ENCODE measurements around the gene CD1C. TPM values are rescaled to one million over a fixed set of nuclear protein-coding genes. Genes with fewer than 3 reads are reported as not detected.
A peak's percentile ranks its signal among the peaks of the same experiment; 100 is the strongest.

The CD1C gene
- polyA plus RNA-seq, 1 of the 3 experiments (the other 2 are of a cell fraction): not detected

GRCh38 chr1:158328426-158328825 lies 38.7 kb downstream of the CD1C start:
- H3K27ac ChIP-seq (ENCODE audit: low read depth in 2 of 2, low read length in 1 of 2): no peak overlapping the region
- CTCF ChIA-PET: no interaction called here
- H3K4me1 ChIP-seq (ENCODE audit: control insufficient read depth in 1 of 2, insufficient read depth in 2 of 2, low read depth in 1 of 2, low read length in 1 of 2): no peaks in the 10 kb centered on the region
- no peaks in the 10 kb centered on the region for H3K9me2 ChIP-seq
- no peaks in the 10 kb centered on the region for H3K36me3 ChIP-seq (replicated peaks in 1 of 2; ENCODE audit: control insufficient read depth in 1 of 2, insufficient read depth in 2 of 2, low read length in 1 of 2)
- H3K9ac ChIP-seq: no peak overlapping the region
- no peak for DNase-seq
- H3K4me3 ChIP-seq (ENCODE audit: low read depth in 2 of 2, low read length in 1 of 2): no peak overlapping the region
- H2AFZ ChIP-seq (ENCODE audit: low read depth): no peak overlapping the region
- peaks cover 12% of the 10 kb centered on the region for H3K27me3 ChIP-seq (ENCODE audit: insufficient read depth)
- no peaks in the 10 kb centered on the region for H3K9me3 ChIP-seq
- H3F3A ChIP-seq (replicated peaks; ENCODE audit: insufficient read depth): no peaks in the 10 kb centered on the region
- no peaks in the 10 kb centered on the region for H4K20me1 ChIP-seq (ENCODE audit: insufficient read depth)
- H3K79me2 ChIP-seq (ENCODE audit: insufficient read depth): no peaks in the 10 kb centered on the region
- TF ChIP-seq NFIC (IDR thresholded peaks at IDR 0.05; ENCODE audit: borderline replicate concordance) (no peak), GATA2 (CRISPR knock-in tag; IDR thresholded peaks at IDR 0.05) (no peak), YY1 (IDR thresholded peaks at IDR 0.05; ENCODE audit: low read depth) (no peak), MAX (IDR thresholded peaks at IDR 0.05; ENCODE audit: low read depth) (no peak), FOSL2 (IDR thresholded peaks at IDR 0.05; ENCODE audit: borderline replicate concordance, low read depth) (no peak), IRF3 (IDR thresholded peaks at IDR 0.05; ENCODE audit: low read depth, low read length) (no peak)
- POLR2A ChIA-PET: no interaction called here
- H3K4me2 ChIP-seq: no peak overlapping the region
- WGBS (ENCODE audit: low lambda C conversion rate): 15% methylated on average over 3 of the region's 3 CpGs

- Histone ChIP-seq H3K4me2 (no peak overlapping the region), H3K36me3 (replicated peaks in 1 of 2; ENCODE audit: control insufficient read depth in 1 of 2, insufficient read depth in 2 of 2, low read length in 1 of 2) (no peaks in the 10 kb centered on the region), H4K20me1 (ENCODE audit: insufficient read depth) (no peaks in the 10 kb centered on the region), H3K79me2 (ENCODE audit: insufficient read depth) (no peaks in the 10 kb centered on the region), H2AFZ (ENCODE audit: low read depth) (no peak overlapping the region), H3K9ac (no peak overlapping the region), H3K4me1 (ENCODE audit: control insufficient read depth in 1 of 2, insufficient read depth in 2 of 2, low read depth in 1 of 2, low read length in 1 of 2) (no peaks in the 10 kb centered on the region), H3K4me3 (ENCODE audit: low read depth in 2 of 2, low read length in 1 of 2) (no peak overlapping the region), H3F3A (replicated peaks; ENCODE audit: insufficient read depth) (no peaks in the 10 kb centered on the region), H3K27ac (ENCODE audit: low read depth in 2 of 2, low read length in 1 of 2) (no peak overlapping the region), H3K27me3 (ENCODE audit: insufficient read depth) (peaks cover 12% of the 10 kb centered on the region), H3K9me2 (no peaks in the 10 kb centered on the region), H3K9me3 (no peaks in the 10 kb centered on the region)
- 0% methylated on average over 6 of the region's 7 CpGs for WGBS (ENCODE audit: low lambda C conversion rate)
- ChIA-PET CTCF (interaction anchor here (1.2 kb wide), 1 partner anchor 743 kb away, joined by 3 read pairs; no protein-coding TSS in a partner anchor), POLR2A (no interaction called here)
- DNase-seq: no peak
- no peak for TF ChIP-seq POLR2AphosphoS5 (IDR thresholded peaks at IDR 0.05; ENCODE audit: low read depth, low read length)
Observed at GRCh38 chr1:158329300-158329699, 39.6 kb downstream of the CD1C start.

GRCh38 chr1:158329733-158330132 lies 40.0 kb downstream of the CD1C start:
- WGBS (ENCODE audit: low lambda C conversion rate): 0% methylated on average over 3 of the region's 3 CpGs
- Histone ChIP-seq H3K9me3 (no peaks in the 10 kb centered on the region), H3K4me3 (ENCODE audit: low read depth in 2 of 2, low read length in 1 of 2) (no peak overlapping the region), H3K79me2 (ENCODE audit: insufficient read depth) (no peaks in the 10 kb centered on the region), H3K9ac (no peak overlapping the region), H2AFZ (ENCODE audit: low read depth) (no peak overlapping the region), H4K20me1 (ENCODE audit: insufficient read depth) (no peaks in the 10 kb centered on the region), H3K4me2 (no peak overlapping the region), H3K9me2 (no peaks in the 10 kb centered on the region), H3K36me3 (replicated peaks in 1 of 2; ENCODE audit: control insufficient read depth in 1 of 2, insufficient read depth in 2 of 2, low read length in 1 of 2) (no peaks in the 10 kb centered on the region), H3K4me1 (ENCODE audit: control insufficient read depth in 1 of 2, insufficient read depth in 2 of 2, low read depth in 1 of 2, low read length in 1 of 2) (no peaks in the 10 kb centered on the region), H3K27me3 (ENCODE audit: insufficient read depth) (peaks cover 12% of the 10 kb centered on the region), H3F3A (replicated peaks; ENCODE audit: insufficient read depth) (no peaks in the 10 kb centered on the region), H3K27ac (ENCODE audit: low read depth in 2 of 2, low read length in 1 of 2) (no peak overlapping the region)
- TF ChIP-seq CTCF (IDR thresholded peaks at IDR 0.05) (peak; percentile 30; the same call in 1 of the 2 replicates), RAD21 (IDR thresholded peaks at IDR 0.05; ENCODE audit: low read length) (no peak)
- ChIA-PET CTCF (interaction anchor here (1.2 kb wide), 1 partner anchor 742 kb away, joined by 3 read pairs; no protein-coding TSS in a partner anchor), POLR2A (no interaction called here)
- DNase-seq: no peak

Data from SK-N-SH (cell line).